ENCODE measurements around the gene FOXQ1.
A peak's percentile ranks its signal among the peaks of the same experiment; 100 is the strongest.

The FOXQ1 gene

DNA sequence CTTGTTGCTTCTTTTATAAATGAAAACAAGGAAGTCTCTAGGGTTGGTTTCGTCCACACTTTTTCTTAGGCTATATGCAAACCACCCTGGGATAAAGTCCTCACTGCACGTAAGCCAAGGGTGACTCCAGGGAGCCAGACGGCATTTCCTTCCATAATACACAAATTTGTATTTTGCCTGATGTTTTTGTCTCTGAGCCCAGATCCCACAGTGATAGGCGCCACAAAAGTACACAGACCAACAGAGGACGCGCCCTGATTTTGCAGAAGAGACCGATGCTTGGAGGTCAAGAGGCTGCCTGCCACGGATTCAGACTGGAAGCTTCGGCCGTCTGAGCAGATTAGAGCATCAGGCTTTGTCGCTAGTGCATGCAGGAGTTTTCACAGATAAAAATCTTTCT is 22.8 kb downstream of the FOXQ1 start:
- H4K20me1 ChIP-seq, result no peaks in the 10 kb centered on the region
- no peaks in the 10 kb centered on the region; a peak in 1 of 22 replicates for H3K36me3 ChIP-seq
- no peak overlapping the region for H3K4me2 ChIP-seq
- no peak overlapping the region for H3K4me3 ChIP-seq
- H3K27ac ChIP-seq, result no peak overlapping the region
- TF ChIP-seq Cebpa-rat (IDR thresholded peaks at IDR 0.05), result no peak
- no peaks in the 10 kb centered on the region for H3K27me3 ChIP-seq
- H3K9me3 ChIP-seq (replicated peaks in 1 of 11), result peaks cover 17 to 19% (median 18%) of the 10 kb centered on the region in 11 experiments
- no peak overlapping the region for H3K9ac ChIP-seq
- H3K4me1 ChIP-seq, result peaks cover 0 to 8% (median 0%) of the 10 kb centered on the region in 10 experiments; a peak in 2 of 20 replicates

- H3K4me1 ChIP-seq, result peaks cover 0 to 8% (median 0%) of the 10 kb centered on the region in 10 experiments; a peak in 5 of 20 replicates
- H3K27ac ChIP-seq, result no peak overlapping the region
- H3K9ac ChIP-seq, result no peak overlapping the region
- H3K27me3 ChIP-seq, result no peaks in the 10 kb centered on the region
- H3K9me3 ChIP-seq (replicated peaks in 1 of 11), result peaks cover 9 to 11% (median 9%) of the 10 kb centered on the region in 11 experiments
- peak in 3 of 11 experiments; percentile 10 to 73 (median 52); a peak in 4 of 22 replicates for TF ChIP-seq Cebpa-rat (IDR thresholded peaks at IDR 0.05)
- no peaks in the 10 kb centered on the region for H4K20me1 ChIP-seq
- no peak overlapping the region for H3K4me3 ChIP-seq
- H3K4me2 ChIP-seq, result no peak overlapping the region
- H3K36me3 ChIP-seq, result no peaks in the 10 kb centered on the region; a peak in 1 of 22 replicates
Observed at GRCh38 chr6:1335367-1336037, 23.6 kb downstream of the FOXQ1 start.

GRCh38 chr6:1336246-1336843 is 24.4 kb downstream of the FOXQ1 start:
- no peaks in the 10 kb centered on the region for H4K20me1 ChIP-seq
- no peak for TF ChIP-seq Cebpa-rat (IDR thresholded peaks at IDR 0.05)
- H3K27ac ChIP-seq, result no peak overlapping the region
- H3K9me3 ChIP-seq (replicated peaks in 1 of 11), result peaks cover under 1 to 3% (median 1%) of the 10 kb centered on the region in 11 experiments; a peak in 18 of 22 replicates
- H3K4me3 ChIP-seq, result no peak overlapping the region
- no peak overlapping the region for H3K9ac ChIP-seq
- peaks cover 0 to 10% (median 0%) of the 10 kb centered on the region in 10 experiments; a peak in 5 of 20 replicates for H3K4me1 ChIP-seq
- H3K27me3 ChIP-seq, result no peaks in the 10 kb centered on the region
- H3K4me2 ChIP-seq, result no peak overlapping the region; a peak in 1 of 22 replicates
- no peaks in the 10 kb centered on the region for H3K36me3 ChIP-seq

GRCh38 chr6:1337791-1338190 is 25.9 kb downstream of the FOXQ1 start:
- Histone ChIP-seq H3K36me3 (no peaks in the 10 kb centered on the region), H3K4me1 (peaks cover 0 to 10% (median 0%) of the 10 kb centered on the region in 10 experiments; a peak in 5 of 20 replicates), H3K4me3 (no peak overlapping the region), H3K9me3 (replicated peaks in 1 of 11) (no peaks in the 10 kb centered on the region), H4K20me1 (no peaks in the 10 kb centered on the region), H3K9ac (no peak overlapping the region), H3K27ac (no peak overlapping the region), H3K27me3 (no peaks in the 10 kb centered on the region), H3K4me2 (no peak overlapping the region)
- no peak for TF ChIP-seq Cebpa-rat (IDR thresholded peaks at IDR 0.05)

DNA sequence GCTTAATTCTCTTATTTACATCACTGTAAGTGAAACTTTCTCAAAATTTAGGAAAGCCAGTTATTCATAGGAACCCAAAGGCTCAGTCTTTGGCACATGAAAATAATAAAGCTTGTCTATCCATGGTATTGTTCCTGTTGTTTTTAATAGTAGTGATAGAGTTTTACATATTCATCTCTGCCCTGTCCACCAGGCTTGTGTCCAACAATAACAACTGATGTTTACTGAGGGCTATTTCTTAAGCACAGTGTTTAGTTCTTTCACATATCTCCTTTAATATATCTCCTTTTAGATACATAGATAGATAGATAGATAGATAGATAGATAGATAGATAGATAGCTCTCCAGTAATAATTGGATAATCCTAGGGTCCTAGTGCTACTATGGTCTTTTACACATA is 34.2 kb downstream of the FOXQ1 start:
- Histone ChIP-seq H3K4me1 (no peaks in the 10 kb centered on the region), H3K9ac (no peak overlapping the region), H3K4me3 (no peak overlapping the region), H3K4me2 (no peak overlapping the region), H3K9me3 (replicated peaks in 1 of 11) (peaks cover 15 to 34% (median 24%) of the 10 kb centered on the region in 11 experiments), H3K27me3 (no peaks in the 10 kb centered on the region), H4K20me1 (no peaks in the 10 kb centered on the region), H3K27ac (no peak overlapping the region), H3K36me3 (no peaks in the 10 kb centered on the region)
- no peak for TF ChIP-seq Cebpa-rat (IDR thresholded peaks at IDR 0.05)

GRCh38 chr6:1346558-1347091 is 34.7 kb downstream of the FOXQ1 start:
- H3K9ac ChIP-seq, result no peak overlapping the region
- H3K27me3 ChIP-seq, result no peaks in the 10 kb centered on the region
- no peaks in the 10 kb centered on the region for H3K36me3 ChIP-seq
- H3K4me2 ChIP-seq, result no peak overlapping the region
- no peaks in the 10 kb centered on the region for H4K20me1 ChIP-seq
- H3K4me1 ChIP-seq, result no peaks in the 10 kb centered on the region
- no peak overlapping the region for H3K4me3 ChIP-seq
- TF ChIP-seq Cebpa-rat (IDR thresholded peaks at IDR 0.05), result no peak
- peaks cover 21 to 39% (median 29%) of the 10 kb centered on the region in 11 experiments for H3K9me3 ChIP-seq (replicated peaks in 1 of 11)
- H3K27ac ChIP-seq, result no peak overlapping the region

DNA sequence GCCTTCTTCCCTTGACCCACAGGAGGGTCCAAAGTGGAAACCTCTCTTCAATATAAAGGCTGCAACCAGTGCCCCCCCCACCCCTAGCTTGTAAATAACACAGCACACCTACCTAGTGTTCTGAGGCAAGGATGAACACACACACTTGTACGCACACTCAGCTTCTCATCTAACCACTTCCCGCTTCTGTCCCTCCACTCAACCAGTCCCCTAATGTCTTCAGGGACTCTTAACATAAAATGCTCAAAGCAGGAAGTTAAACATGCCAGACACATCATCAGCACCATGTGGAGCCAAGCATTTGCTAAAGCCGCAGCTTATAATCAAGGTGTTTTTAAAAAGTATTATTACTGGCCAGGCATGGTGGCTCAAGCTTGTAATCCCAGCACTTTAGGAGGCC is 35.3 kb downstream of the FOXQ1 start:
- H3K36me3 ChIP-seq, result no peaks in the 10 kb centered on the region
- no peak overlapping the region for H3K27ac ChIP-seq
- H3K4me1 ChIP-seq, result no peaks in the 10 kb centered on the region
- H4K20me1 ChIP-seq, result no peaks in the 10 kb centered on the region
- H3K9ac ChIP-seq, result no peak overlapping the region
- no peak overlapping the region for H3K4me2 ChIP-seq
- no peak overlapping the region for H3K4me3 ChIP-seq
- H3K27me3 ChIP-seq, result no peaks in the 10 kb centered on the region
- peaks cover 26 to 45% (median 34%) of the 10 kb centered on the region in 11 experiments for H3K9me3 ChIP-seq (replicated peaks in 1 of 11)
- no peak for TF ChIP-seq Cebpa-rat (IDR thresholded peaks at IDR 0.05)

DNA sequence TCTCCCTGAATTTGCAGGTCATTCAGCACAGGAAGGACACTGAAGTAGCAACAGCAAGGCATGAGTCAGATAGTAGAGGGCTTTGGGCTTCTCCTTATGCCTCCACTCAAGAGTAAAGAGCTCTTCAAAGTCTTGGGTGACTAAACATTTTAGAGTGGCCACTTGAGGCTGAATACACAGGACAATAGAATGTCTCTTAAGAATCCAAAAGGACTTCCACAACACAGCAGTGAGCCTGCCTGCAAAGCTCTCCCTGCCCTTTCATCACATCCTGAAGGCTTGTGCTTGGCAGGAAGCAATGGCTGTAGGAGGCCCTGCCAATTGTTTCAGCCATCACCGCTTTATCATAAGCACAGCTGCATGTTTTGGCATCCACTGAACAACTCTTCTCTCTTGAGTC is 36.8 kb downstream of the FOXQ1 start:
- no peaks in the 10 kb centered on the region for H3K27me3 ChIP-seq
- no peak for TF ChIP-seq Cebpa-rat (IDR thresholded peaks at IDR 0.05)
- H3K4me3 ChIP-seq, result no peak overlapping the region
- no peak overlapping the region for H3K9ac ChIP-seq
- H3K4me2 ChIP-seq, result no peak overlapping the region
- no peak overlapping the region for H3K27ac ChIP-seq
- no peaks in the 10 kb centered on the region for H4K20me1 ChIP-seq
- peaks cover 40 to 56% (median 47%) of the 10 kb centered on the region in 11 experiments for H3K9me3 ChIP-seq (replicated peaks in 1 of 11)
- no peaks in the 10 kb centered on the region for H3K36me3 ChIP-seq
- H3K4me1 ChIP-seq, result no peaks in the 10 kb centered on the region

GRCh38 chr6:1349655-1350054 is 37.8 kb downstream of the FOXQ1 start:
- no peak overlapping the region for H3K4me2 ChIP-seq
- H3K27ac ChIP-seq, result no peak overlapping the region
- no peak overlapping the region for H3K9ac ChIP-seq
- no peaks in the 10 kb centered on the region for H4K20me1 ChIP-seq
- H3K4me1 ChIP-seq, result no peaks in the 10 kb centered on the region
- H3K9me3 ChIP-seq (replicated peaks in 1 of 11), result peaks cover 33 to 48% (median 41%) of the 10 kb centered on the region in 11 experiments
- H3K27me3 ChIP-seq, result no peaks in the 10 kb centered on the region
- no peaks in the 10 kb centered on the region for H3K36me3 ChIP-seq
- H3K4me3 ChIP-seq, result no peak overlapping the region
- no peak for TF ChIP-seq Cebpa-rat (IDR thresholded peaks at IDR 0.05)
